HG03064 (cell line): Measurements from ENCODE around the gene SEC62.
"Not testable (repeated sequence)": the region's sequence is repeated elsewhere in the genome, so short reads cannot be mapped to it uniquely, and the experiment has no call there.

Experiments used
- ATAC-seq: cut with Tn5 transposase; IDR thresholded peaks from one replicate; pipeline ENCODE4 v1.9.1; 2021; ENCODE audit warnings: low read depth; ENCODE audit not compliant: unreplicated experiment

The SEC62 gene

DNA sequence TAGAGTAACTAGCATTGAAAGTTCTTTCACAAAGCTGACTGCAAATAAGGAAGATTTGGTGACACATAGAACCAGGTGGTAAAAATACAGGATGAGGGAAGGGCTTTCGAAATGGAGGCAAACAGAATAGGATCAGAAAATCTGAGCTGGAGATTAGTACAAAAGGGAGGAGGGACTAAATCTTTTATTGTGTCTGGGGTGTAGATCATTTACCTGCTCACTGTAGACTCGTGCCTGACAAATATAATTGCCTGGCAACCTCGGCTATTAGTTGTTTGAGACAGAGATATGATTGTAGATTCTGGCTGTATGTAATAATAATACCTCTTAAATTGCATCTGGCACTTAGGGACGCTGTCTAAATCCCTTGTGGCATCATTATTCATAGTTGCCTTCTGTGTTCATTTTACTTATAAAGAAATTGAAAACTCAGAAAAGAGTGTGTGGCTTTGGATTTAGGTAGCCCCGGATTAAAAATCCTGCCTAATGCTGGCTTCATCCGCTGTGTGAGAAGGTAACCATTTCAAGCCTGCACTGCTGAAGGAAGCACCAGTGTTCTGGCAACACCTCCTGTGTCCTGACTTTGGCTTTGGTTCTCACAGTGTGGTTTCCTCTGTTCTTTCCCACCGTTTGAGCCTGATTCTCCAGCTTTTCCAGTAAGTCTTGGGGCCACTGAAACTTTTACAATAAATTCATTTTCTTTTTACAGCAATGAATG is 46.2 kb downstream of the SEC62 start:
- ATAC-seq = no peak

DNA sequence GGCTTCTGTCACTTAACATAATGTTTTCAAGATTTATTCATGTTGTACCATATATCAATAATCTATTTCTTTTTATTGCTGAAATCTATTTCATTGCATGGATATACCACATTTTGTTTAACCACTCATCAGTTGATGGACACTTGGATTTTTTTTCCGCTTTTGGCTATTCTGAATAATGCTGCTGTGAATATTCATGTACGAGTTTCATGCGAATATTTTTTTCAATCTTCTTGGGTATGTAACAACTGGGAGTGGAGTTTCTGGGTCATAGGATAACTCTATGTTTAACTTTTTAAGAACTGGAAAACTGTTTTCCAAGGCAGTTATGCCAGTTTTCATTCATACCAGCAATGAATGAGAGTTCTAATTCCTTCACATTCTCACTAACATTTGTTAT is 49.5 kb downstream of the SEC62 start:
- ATAC-seq = no peak

DNA sequence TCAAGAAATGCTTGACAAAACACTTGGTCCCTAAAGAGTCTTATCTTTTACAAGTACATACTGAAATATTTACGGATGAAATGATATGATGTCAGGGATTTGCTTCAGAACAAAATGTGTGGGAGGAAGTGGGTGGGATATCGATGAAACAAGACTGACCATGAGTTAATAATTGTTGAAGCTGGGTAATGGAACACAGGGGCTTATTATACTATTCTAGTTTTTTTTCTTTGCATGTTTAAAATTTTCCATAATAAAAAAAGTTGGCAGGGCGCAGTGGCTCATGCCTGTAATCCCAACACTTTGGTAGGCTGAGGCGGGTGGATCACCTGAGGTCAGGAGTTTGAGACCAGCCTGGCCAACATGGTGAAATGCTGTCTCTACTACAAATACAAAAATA is 52.7 kb downstream of the SEC62 start:
- ATAC-seq = not testable (repeated sequence)

DNA sequence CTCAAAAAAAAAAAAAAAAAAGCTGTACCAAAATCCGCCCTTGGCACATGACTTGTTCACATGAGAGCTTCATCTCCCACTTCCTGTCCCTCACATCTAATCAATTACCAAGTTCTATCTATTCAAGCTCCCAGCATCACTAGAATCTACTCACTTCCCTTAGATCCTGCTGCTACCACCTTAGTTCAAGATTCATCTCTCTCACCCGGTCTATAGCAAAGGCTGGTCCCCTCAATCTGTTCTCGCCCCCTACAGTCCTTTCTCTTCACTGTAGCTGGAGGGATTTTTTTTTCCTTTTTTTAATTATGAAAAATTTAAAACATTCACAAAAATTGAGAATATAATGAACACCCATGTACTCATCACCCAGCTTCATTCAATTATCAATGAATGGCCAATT is 54.5 kb downstream of the SEC62 start:
- no peak for ATAC-seq

DNA sequence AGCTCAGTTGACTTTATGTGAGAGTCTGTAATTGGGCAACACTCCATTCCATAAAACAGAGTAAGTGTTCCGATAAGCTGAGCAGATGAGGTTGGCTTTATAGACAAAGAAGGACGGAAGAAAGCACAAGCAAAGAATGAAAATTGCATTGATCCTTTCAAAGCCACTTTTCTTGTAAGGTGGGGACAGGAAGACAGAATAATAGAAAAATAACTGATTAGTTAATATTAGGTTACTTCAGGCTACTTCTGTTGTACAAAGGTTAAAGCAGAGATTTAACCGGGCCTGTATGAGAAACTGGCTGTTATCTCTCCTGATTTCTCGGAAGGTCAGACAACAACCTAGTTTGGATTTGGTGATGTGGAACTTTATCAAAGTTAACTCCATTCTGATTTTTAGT is 55.7 kb downstream of the SEC62 start:
- ATAC-seq = no peak

DNA sequence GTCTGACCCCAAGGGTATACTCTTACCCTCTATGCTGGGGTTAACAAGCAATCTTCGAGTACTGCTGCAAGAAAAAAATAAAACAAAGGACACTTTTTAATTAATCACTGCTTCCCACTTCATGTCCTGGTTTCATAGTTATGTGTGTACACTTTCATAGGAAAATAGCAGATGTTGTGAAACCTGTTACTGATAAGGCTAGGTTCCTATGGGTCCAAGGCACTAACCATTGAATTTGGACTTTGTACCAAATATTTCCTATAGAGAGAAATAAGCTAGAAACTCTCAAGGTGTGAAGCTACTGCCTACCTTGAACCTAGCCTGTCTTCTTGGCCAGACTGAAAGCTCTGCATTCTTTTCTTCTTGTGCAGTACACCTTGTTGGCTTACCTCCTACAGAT is 56.6 kb downstream of the SEC62 start:
- ATAC-seq = no peak

DNA sequence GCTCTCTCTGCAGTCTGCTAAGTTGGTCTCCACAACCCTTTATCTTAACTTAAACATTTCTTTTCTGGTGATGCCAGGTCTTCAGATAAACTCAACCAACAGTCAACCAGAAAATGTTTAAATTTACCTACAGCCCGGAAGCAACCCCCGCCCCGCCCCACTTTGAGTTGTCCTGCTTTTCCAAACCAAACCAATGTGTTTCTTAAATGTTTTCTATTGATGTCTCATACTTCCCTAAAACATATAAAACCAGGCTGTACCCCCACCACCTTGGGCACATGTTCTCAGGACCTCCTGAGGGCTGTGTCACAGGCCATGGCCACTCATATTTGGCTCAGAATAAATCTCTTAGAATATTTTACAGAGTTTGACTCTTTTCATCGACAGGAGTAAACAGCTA is 58.0 kb downstream of the SEC62 start:
- ATAC-seq = no peak

DNA sequence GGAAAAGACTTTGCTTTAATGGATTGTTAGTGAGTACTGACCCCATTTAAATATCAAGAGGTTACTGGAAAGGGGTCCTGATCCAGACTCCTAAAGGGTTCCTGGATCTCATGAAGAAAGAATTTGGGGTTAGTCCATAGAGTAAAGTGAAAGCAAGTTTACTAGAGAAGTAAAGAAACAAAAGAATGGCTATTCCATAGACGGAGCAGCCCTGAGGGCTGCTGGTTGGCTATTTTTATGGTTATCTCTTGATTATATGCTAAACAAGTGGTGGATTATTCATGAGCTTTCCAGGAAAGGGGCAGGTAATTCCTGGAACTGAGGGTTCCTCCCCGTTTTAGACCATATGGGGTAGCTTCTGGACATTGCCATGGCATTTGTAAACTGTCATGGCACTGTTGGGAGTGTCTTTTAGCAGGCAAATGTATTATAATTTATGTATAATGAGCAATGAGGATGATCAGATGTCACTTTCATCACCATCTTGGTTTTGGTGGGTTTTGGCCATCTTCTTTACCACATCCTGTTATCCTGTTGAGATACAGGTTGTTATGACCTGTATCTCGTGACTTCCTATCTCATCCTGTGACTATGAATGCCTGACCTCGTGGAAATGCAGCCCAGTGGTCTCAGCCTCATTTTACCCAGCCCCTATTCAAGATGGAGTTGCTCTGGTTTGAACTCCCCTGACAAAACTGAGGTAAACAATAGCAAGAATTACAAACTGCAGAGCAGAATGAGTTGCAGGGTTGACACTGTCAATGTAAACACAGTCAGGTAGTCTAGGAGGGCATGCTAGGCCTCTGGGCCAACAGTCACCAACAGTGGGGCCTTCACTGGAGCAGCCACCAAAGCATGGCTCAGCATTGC is 60.9 kb downstream of the SEC62 start:
- ATAC-seq = no peak

DNA sequence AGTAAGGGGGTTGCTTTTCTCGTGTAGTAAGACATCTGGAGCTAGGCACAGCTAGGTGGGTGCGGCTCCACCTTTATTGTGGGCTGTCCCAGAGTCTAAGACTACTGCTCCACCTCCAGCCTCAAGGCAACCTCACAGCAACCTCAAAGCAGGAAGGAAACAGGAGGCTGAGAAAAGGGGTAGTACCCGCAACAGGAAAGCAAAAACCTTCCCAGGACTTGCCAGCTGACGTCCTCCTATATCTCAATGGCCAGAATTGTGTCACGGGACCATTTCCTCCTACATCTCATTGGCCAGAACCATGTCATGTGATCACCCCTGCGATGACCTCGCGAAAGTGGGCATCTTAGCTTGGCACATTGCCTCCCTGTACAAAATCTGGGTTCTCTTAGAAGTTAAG is 66.9 kb downstream of the SEC62 start:
- no peak for ATAC-seq

DNA sequence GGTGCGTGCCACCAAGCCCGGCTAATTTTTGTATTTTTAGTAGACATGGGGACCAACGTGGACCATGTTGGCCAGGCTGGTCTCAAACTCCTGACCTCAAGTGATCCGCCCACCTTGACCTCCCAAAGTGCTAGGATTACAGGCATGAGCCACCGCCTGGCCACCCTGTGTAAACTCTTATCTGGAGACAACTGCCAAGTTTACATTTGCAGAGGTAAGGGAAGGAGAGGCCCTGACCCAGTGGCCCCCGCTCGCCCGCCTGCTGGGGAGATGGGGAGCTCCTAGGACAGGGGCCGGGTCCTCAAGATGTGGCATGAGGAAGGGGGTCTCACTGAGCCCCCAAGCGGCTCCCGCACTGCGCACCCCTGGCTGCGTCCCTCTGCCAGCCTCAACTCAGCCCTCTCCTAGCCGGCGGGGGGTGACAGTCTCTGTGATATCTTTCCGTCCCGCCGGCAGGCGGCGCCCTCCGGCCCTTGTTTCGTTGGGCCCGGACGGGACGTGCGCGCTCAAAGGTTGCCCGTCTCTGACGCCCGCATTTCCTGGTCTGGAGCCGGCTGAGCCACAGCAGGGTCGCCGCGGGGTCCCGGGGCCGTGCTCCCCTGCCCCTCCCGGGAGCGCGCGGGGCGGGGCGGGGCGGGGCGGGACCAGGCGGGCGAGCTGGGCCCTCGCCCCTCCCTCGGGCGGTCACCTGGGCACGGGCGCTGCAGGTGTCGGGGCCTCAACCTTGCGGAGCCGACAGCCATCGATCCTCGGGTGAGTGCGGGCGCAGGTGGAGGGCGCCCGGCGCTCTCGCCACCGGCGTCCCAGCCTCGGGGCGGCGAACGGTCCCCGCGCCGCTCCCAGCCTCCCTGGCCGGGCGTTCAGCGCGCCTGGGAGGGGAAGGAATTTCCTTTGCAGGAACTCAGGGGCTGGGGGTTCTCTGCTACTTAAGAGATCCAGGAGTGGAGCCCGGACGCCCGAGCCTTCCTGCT is 71.1 kb downstream of the SEC62 start, which contains the start of gene GPR160:
GPR160 (plus strand) TSS at position 533 of the 971 bp plus-strand sequence. CDS start 45,978 bp downstream, outside the sequence.
- peak; percentile 85 for ATAC-seq

DNA sequence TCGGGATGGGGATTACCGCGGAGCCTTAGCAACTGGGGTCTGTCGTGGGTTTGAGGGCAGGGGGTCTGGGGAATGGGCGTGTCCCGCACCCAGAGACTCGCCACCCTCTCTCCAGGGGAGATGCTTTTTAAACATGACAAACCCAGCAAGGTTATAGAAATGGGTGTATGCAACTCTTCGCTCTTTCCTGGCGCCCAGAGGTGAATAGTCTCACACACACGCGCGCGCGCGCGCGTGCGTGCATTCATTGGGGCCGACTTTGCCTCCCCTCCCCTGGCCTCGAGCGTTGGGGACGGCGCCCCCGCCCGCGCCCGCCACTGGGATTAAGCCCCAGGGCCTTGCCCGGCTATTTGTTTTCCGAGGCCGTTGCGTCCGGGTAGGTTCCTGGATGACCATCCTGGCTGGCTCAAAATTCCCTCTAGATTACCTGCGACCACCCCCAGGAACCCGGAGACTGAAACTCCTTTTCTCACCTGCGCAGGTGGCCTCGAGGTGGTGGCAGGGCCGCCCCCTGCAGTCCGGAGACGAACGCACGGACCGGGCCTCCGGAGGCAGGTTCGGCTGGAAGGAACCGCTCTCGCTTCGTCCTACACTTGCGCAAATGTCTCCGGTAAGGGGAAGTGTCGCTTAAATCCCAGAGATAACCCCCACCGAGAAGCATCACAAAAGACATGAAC is 72.0 kb downstream of the SEC62 start:
- peak; percentile 5 for ATAC-seq

DNA sequence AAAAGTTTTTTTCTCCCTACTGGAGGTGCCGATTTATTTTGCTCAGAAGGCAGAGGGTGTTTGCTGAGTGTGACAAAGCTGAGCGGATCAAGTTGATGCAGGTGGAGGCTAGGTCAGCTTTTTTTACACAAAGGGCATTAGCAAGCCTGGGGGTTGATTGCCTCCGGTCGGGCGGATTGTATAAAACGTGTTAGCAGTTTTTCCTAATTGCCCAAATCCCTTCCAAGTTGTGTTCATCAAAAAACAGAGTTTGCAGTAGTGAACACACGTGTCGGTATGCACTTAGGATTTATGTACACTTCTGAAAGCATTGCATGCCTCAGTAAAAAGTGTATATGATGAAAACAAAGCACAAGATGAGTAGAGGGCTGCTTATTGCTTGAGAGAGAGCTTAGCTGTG is 73.8 kb downstream of the SEC62 start:
- ATAC-seq = no peak

DNA sequence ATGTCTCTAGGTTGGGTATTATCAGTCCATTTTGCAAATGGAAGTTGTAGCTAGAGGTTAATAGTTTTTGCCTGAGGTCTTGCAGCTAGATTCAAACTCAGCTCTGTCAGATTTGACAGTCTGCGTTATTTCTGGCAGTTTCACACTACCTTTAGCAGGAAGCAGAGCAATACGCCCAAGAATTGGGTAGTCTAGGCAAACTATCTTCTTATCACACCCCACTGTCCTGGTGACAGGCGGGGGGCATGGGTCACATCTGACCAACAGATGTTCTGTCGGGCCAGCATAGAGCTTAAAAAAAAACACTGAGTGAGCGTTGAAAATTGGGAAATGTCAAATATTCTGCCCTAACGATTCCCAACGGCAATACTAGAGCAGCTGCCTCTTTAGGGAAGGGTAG is 76.9 kb downstream of the SEC62 start:
- ATAC-seq = no peak

DNA sequence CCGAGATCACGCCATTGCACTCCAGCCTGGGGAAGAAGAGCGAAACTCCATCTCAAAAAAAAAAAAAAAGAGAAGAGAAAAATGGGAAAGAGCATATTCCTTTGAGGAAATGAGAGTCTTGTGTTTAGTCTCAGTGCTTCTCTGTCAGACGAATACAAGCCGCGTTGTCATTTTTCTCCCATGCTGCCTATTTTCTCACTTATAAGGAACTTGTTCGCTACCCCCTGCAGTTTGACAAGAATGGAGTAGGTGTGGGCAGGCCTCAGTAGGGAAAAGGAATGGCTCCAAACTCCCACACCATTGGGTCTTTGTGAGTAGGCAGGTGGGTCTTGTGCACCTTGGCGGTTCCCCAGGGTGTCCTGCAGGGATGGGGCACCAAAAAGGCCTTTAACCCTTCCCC is 77.7 kb downstream of the SEC62 start:
- no peak for ATAC-seq

DNA sequence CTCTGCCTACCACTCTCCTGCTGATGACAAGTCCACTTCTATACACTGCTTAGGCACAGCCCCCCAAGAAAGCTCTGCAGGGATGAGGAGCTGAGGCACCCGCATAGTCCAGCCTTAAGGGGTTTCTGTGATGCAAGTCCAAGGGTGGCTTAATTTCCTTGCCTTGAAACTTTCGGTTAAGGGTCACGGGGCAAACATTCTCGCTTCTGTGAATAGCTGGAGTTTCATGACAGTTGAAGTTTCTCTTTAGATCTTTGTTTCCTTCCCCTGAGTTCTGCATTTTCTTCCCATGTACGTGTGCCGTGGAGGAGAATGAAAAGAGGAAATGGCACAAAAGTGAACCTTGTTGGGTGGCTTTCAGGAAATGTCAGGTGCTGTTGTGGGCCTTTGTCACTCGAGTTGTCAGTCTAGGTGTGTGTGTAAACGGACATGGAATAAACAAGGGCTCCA is 78.2 kb downstream of the SEC62 start:
- ATAC-seq = peak; percentile 73

DNA sequence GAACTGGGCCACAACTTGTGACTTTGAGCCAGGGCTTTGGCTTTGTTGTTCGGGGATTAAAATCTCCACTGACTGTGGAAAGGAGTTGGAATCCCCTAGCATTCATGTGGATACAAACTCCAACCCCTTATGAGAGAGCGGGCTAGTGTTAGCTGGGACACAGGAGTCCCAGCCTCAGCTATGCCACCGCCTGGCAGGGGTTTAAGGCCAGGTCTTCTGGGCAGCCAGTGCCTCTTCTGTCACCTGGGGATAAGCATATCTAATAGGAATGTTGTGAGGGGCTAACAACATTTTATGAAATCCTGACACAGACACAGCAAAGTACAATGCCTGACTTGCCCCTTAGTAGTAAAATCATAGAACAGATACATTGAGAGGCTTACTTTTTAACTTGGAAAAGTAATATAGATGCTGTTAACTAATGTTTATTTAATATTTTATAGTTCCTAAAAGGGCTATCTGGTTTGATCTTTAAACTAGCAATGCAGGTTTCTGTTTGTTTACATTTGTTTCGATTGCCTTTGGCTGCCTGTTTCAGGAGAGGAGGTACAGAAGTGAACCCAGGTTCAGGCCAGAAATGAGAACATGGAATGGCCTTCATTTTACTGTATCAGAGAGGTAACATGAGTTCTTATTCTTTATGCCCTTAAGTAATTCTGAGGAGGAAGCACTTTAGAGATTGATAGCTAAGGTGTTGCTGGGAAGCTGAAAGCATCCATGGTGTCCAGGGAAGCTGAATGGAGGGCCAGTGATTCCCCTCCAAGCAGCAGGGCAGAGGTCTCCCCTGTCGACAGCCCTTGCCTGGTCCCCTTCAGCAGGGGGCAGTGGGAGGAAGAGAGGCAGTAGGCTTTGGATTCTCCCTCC is 79.9 kb downstream of the SEC62 start:
- no peak for ATAC-seq

DNA sequence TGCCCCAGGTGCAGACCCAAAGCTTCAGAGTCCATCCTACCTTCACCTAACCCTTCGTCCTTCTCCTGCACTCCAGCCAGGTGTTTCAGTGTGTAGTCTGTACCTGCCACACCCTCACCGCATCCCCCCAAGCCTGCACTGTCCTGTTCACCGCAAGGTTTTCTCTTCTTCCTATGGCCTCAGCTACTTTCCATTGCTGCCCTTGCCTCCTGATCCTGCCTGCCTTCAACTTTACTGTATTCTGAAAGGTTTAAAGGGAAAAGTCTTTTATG is 80.5 kb downstream of the SEC62 start:
- ATAC-seq = no peak
